GM23338 (cell line): ENCODE results near the gene PTPN13. TPM values are rescaled to one million over a fixed set of nuclear protein-coding genes. Genes with fewer than 3 reads are reported as not detected.

Experiments used
- ATAC-seq: fragments of 200-7000 bp; cut with Tn5 transposase; 3 replicates; pipeline ENCODE4 v1.9.1; 2020
- DNase-seq: peaks from one replicate; pipeline ENCODE4 v3.0.0-alpha.2; 2015; ENCODE audit warnings: low spot score
- H2AFZ ChIP-seq: fragments of 200-600 bp; sonication (generic); 2 replicates; pipeline ENCODE4 v1.8.0; 2016; ENCODE audit warnings: antibody characterized with exemption, mild to moderate bottlenecking, moderate library complexity
- H3F3A ChIP-seq: fragments of 200-600 bp; sonication (generic); replicated peaks from 2 replicates; pipeline ENCODE4 v1.8.0; 2017; ENCODE audit warnings: antibody characterized with exemption, mixed run types, low read depth
- H3K27ac ChIP-seq: fragments of 200-600 bp; sonication (generic); 2 replicates; pipeline ENCODE4 v1.6.1; 2016; ENCODE audit warnings: low read depth
- H3K27me3 ChIP-seq: fragments of 200-600 bp; sonication (generic); 2 replicates; pipeline ENCODE4 v1.8.0; 2016; ENCODE audit warnings: mild to moderate bottlenecking, mixed run types, moderate library complexity; ENCODE audit not compliant: insufficient read depth
- H3K36me3 ChIP-seq: fragments of 200-600 bp; sonication (generic); 2 replicates; pipeline ENCODE4 v1.8.0; 2016; ENCODE audit warnings: mild to moderate bottlenecking; ENCODE audit not compliant: insufficient read depth
- H3K4me1 ChIP-seq: fragments of 200-600 bp; sonication (generic); 2 replicates; pipeline ENCODE4 v1.8.0; 2016; ENCODE audit warnings: mild to moderate bottlenecking, moderate library complexity; ENCODE audit not compliant: insufficient read depth
- H3K4me2 ChIP-seq: fragments of 200-600 bp; sonication (generic); 2 replicates; pipeline ENCODE4 v1.7.1; 2017; ENCODE audit warnings: mixed run types
- H3K4me3 ChIP-seq: fragments of 200-600 bp; sonication (generic); 2 replicates; pipeline ENCODE4 v1.6.1; 2016; ENCODE audit warnings: mixed run types
- H3K79me2 ChIP-seq: fragments of 200-600 bp; sonication (generic); replicated peaks from 2 replicates; pipeline ENCODE4 v1.8.0; 2017; ENCODE audit warnings: mild to moderate bottlenecking; ENCODE audit not compliant: insufficient read depth
- H3K9me2 ChIP-seq: fragments of 200-600 bp; sonication (generic); 2 replicates; pipeline ENCODE4 v1.8.0; 2017; ENCODE audit not compliant: insufficient read depth
- H4K20me1 ChIP-seq: fragments of 200-600 bp; sonication (generic); replicated peaks from 2 replicates; pipeline ENCODE4 v1.8.0; 2017; ENCODE audit warnings: mild to moderate bottlenecking; ENCODE audit not compliant: insufficient read depth
- H3K27ac Mint-ChIP-seq: 2 replicates; pipeline ENCODE4 v1.8.0; 2020; ENCODE audit warnings: inconsistent platforms, mild to moderate bottlenecking, moderate library complexity, mixed read lengths
- H3K27me3 Mint-ChIP-seq: 3 replicates; pipeline ENCODE4 v1.8.0; 2022; ENCODE audit warnings: low read depth, mild to moderate bottlenecking, moderate library complexity, mixed read lengths, inconsistent platforms; ENCODE audit not compliant: insufficient read depth, poor library complexity
- H3K36me3 Mint-ChIP-seq: 3 replicates; pipeline ENCODE4 v1.8.0; 2021; ENCODE audit warnings: low read depth, mild to moderate bottlenecking, inconsistent platforms, moderate library complexity, mixed read lengths
- H3K4me1 Mint-ChIP-seq: 3 replicates; pipeline ENCODE4 v1.8.0; 2020; ENCODE audit warnings: mild to moderate bottlenecking, inconsistent platforms, mixed read lengths
- H3K4me3 Mint-ChIP-seq: 3 replicates; pipeline ENCODE4 v1.8.0; 2021; ENCODE audit warnings: moderate library complexity, mild to moderate bottlenecking, inconsistent platforms, mixed read lengths
- H3K9me3 Mint-ChIP-seq: 3 replicates; pipeline ENCODE4 v1.8.0; 2020; ENCODE audit warnings: moderate library complexity, mild to moderate bottlenecking, inconsistent platforms, mixed read lengths
- CREB1 ChIP-seq: fragments of 250-450 bp; sonication (Bioruptor Pico); IDR thresholded peaks from 2 replicates; pipeline ENCODE4 v1.5.0; 2020; ENCODE audit warnings: low read depth, mild to moderate bottlenecking, moderate library complexity
- ETS1 ChIP-seq: IDR thresholded peaks from 2 replicates; pipeline ENCODE4 v1.6.1; 2016; ENCODE audit warnings: antibody characterized with exemption
- EZH2 ChIP-seq: fragments of 200-600 bp; sonication (generic); IDR thresholded peaks from one replicate; pipeline ENCODE4 v1.8.0; 2017; ENCODE audit warnings: antibody characterized with exemption, mild to moderate bottlenecking, low read depth; ENCODE audit not compliant: unreplicated experiment
- EZH2phosphoT487 ChIP-seq: fragments of 200-600 bp; sonication (generic); IDR thresholded peaks from one replicate; pipeline ENCODE4 v1.8.1; 2018; ENCODE audit warnings: antibody characterized with exemption; ENCODE audit not compliant: unreplicated experiment
- JUNB ChIP-seq: IDR thresholded peaks from one replicate; pipeline ENCODE4 v1.6.1; 2016; ENCODE audit warnings: antibody characterized with exemption; ENCODE audit not compliant: unreplicated experiment
- NANOG ChIP-seq: IDR thresholded peaks from 2 replicates; pipeline ENCODE4 v1.6.1; 2016; ENCODE audit warnings: antibody characterized with exemption, borderline replicate concordance
- POLR2AphosphoS5 ChIP-seq: IDR thresholded peaks from 2 replicates; pipeline ENCODE4 v1.6.1; 2016; ENCODE audit warnings: antibody characterized with exemption, low read depth
- STAT1 ChIP-seq: IDR thresholded peaks from one replicate; pipeline ENCODE4 v1.6.1; 2016; ENCODE audit warnings: antibody characterized with exemption; ENCODE audit not compliant: unreplicated experiment
- ZNF114 ChIP-seq: fragments of 250-450 bp; sonication (Bioruptor Pico); IDR thresholded peaks from 2 replicates; pipeline ENCODE4 v1.5.0; 2020; ENCODE audit warnings: mild to moderate bottlenecking, moderate library complexity
- ZNF331 ChIP-seq: fragments of 250-450 bp; sonication (Bioruptor Pico); IDR thresholded peaks from 2 replicates; pipeline ENCODE4 v1.5.0; 2020; ENCODE audit warnings: low read depth, mild to moderate bottlenecking, moderate library complexity
- ZNF462 ChIP-seq: fragments of 250-450 bp; sonication (Bioruptor Pico); IDR thresholded peaks from 2 replicates; pipeline ENCODE4 v1.5.0; 2020; ENCODE audit warnings: mild to moderate bottlenecking, moderate library complexity
- polyA plus RNA-seq: library from polyadenylated mRNA; unstranded; fragments of >200 nt; fragmentation: Nextera tagmentation; extraction: Ambion mirVana; gene quantifications from 2 replicates; pipeline ENCODE4 v1.2.1, GENCODE V29; 2016
- total RNA-seq: library from RNA; depleted of rRNA; stranded (reverse); fragments of >200 nt; shearing (Covaris generic); gene quantifications from 2 replicates; pipeline ENCODE4 v1.2.3, GENCODE V29; 2014
- TF ChIP-seq, protein P1 (sequence below), 2 experiments: fragments of 200-600 bp in 1 of 2; sonication (generic) in 1 of 2; conservative IDR thresholded peaks; 2 replicates each; pipeline versions ENCODE4 v1.5.1 to v1.6.1; 2016 to 2017; ENCODE audit warnings: antibody characterized with exemption in 2 of 2, low read depth in 2 of 2, mild to moderate bottlenecking in 2 of 2, moderate library complexity in 1 of 2
- TF ChIP-seq, protein P2 (sequence below): IDR thresholded peaks from one replicate; pipeline ENCODE4 v1.6.1; 2018; ENCODE audit warnings: antibody characterized with exemption; ENCODE audit not compliant: unreplicated experiment

PTPN13 gene
- total and polyA plus RNA-seq, 2 experiments from 2014 or later = 12.6 to 49.9 TPM

DNA sequence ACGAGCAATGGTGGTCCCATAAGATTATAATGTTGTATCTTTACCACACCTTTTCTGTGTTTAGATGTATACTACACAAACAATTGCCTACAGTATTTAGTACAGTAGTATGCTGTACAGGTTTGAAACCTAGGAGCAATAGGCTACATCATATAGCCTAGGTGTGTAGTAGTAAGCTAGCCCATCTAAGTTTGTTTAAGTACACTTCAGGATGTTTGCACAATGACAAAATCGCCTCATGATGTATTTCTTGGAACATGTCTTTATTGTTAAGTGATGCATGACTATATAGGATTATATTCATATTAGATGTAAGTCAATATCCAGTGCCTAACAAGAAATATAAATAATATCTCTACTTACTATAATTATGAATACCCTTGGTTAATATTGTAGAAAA is 150.5 kb downstream of the PTPN13 start:
- Histone ChIP-seq H3K4me2 (no peak overlapping the region), H3K36me3 (peaks cover 3% of the 10 kb centered on the region), H3F3A (no peaks in the 10 kb centered on the region), H4K20me1 (no peaks in the 10 kb centered on the region), H3K9me2 (no peaks in the 10 kb centered on the region), H3K27ac (no peak overlapping the region), H3K27me3 (no peaks in the 10 kb centered on the region), H2AFZ (no peak overlapping the region), H3K4me3 (no peak overlapping the region), H3K79me2 (no peaks in the 10 kb centered on the region), H3K4me1 (no peaks in the 10 kb centered on the region)
- Mint-ChIP-seq H3K36me3 (peaks cover 31% of the 10 kb centered on the region), H3K4me3 (no peak overlapping the region), H3K9me3 (peaks cover 16% of the 10 kb centered on the region), H3K27me3 (no peaks in the 10 kb centered on the region), H3K27ac (no peak overlapping the region), H3K4me1 (no peaks in the 10 kb centered on the region)
- DNase-seq (no peak), ATAC-seq (no peak)
- TF ChIP-seq, protein P1, sequence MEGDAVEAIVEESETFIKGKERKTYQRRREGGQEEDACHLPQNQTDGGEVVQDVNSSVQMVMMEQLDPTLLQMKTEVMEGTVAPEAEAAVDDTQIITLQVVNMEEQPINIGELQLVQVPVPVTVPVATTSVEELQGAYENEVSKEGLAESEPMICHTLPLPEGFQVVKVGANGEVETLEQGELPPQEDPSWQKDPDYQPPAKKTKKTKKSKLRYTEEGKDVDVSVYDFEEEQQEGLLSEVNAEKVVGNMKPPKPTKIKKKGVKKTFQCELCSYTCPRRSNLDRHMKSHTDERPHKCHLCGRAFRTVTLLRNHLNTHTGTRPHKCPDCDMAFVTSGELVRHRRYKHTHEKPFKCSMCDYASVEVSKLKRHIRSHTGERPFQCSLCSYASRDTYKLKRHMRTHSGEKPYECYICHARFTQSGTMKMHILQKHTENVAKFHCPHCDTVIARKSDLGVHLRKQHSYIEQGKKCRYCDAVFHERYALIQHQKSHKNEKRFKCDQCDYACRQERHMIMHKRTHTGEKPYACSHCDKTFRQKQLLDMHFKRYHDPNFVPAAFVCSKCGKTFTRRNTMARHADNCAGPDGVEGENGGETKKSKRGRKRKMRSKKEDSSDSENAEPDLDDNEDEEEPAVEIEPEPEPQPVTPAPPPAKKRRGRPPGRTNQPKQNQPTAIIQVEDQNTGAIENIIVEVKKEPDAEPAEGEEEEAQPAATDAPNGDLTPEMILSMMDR (conservative IDR thresholded peaks at IDR 0.05; ENCODE audit: low read depth in 2 of 2) = no peak
- TF ChIP-seq JUNB (no peak), POLR2AphosphoS5 (no peak), ZNF462 (CRISPR knock-in tag) (no peak), EZH2phosphoT487 (no peak), ZNF331 (CRISPR knock-in tag) (no peak), CREB1 (CRISPR knock-in tag) (no peak), ZNF114 (CRISPR knock-in tag) (no peak), ETS1 (no peak), STAT1 (no peak), EZH2 (no peak), NANOG (no peak)
- TF ChIP-seq, protein P2, sequence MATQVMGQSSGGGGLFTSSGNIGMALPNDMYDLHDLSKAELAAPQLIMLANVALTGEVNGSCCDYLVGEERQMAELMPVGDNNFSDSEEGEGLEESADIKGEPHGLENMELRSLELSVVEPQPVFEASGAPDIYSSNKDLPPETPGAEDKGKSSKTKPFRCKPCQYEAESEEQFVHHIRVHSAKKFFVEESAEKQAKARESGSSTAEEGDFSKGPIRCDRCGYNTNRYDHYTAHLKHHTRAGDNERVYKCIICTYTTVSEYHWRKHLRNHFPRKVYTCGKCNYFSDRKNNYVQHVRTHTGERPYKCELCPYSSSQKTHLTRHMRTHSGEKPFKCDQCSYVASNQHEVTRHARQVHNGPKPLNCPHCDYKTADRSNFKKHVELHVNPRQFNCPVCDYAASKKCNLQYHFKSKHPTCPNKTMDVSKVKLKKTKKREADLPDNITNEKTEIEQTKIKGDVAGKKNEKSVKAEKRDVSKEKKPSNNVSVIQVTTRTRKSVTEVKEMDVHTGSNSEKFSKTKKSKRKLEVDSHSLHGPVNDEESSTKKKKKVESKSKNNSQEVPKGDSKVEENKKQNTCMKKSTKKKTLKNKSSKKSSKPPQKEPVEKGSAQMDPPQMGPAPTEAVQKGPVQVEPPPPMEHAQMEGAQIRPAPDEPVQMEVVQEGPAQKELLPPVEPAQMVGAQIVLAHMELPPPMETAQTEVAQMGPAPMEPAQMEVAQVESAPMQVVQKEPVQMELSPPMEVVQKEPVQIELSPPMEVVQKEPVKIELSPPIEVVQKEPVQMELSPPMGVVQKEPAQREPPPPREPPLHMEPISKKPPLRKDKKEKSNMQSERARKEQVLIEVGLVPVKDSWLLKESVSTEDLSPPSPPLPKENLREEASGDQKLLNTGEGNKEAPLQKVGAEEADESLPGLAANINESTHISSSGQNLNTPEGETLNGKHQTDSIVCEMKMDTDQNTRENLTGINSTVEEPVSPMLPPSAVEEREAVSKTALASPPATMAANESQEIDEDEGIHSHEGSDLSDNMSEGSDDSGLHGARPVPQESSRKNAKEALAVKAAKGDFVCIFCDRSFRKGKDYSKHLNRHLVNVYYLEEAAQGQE = no peak
